Measurements from ENCODE around the gene DYDC1. TPM values are rescaled to one million over a fixed set of nuclear protein-coding genes. Genes with fewer than 3 reads are reported as not detected.

The DYDC1 gene
- total RNA-seq, 2 donors from 2014 or later: not detected

- DNase-seq (ENCODE audit: low spot score): no peak
- H3K9me3 ChIP-seq: no peaks in the 10 kb centered on the region
- no peak overlapping the region for H3K27ac ChIP-seq
- H3K4me1 ChIP-seq: no peaks in the 10 kb centered on the region
- no peak overlapping the region for H3K4me3 ChIP-seq
- H3K36me3 ChIP-seq: no peaks in the 10 kb centered on the region
- TF ChIP-seq CTCF (IDR thresholded peaks at IDR 0.05): no peak
- no peaks in the 10 kb centered on the region for H3K27me3 ChIP-seq
These were observed 67.7 kb downstream of the DYDC1 start for GRCh38 chr10:80288849-80289248.

Other genes with a start within 250 kb of the DYDC1 start
- gene PLAC9, start 224.0 kb downstream of the DYDC1 start, total RNA-seq: 10 to 100 TPM; 25.5 to 36.3 TPM
- gene ANXA11, start 151.2 kb downstream of the DYDC1 start, total RNA-seq: 100 to 1,000 TPM; 224 to 266 TPM
- not detected for gene MAT1A, start 67.1 kb downstream of the DYDC1 start, total RNA-seq
- gene DYDC2, start within 50 bp of the DYDC1 start, total RNA-seq: not detected
- gene PRXL2A, start 51.8 kb upstream of the DYDC1 start, total RNA-seq: 10 to 100 TPM; 42.8 to 81.2 TPM
- 10 to 100 TPM; 24.2 to 34.7 TPM for gene TSPAN14, start 97.6 kb upstream of the DYDC1 start, total RNA-seq
- gene SH2D4B, start 181.1 kb upstream of the DYDC1 start, total RNA-seq: under 1 TPM in 1 of 2 donors, not detected in 1; 0.12 TPM

Data from right atrium auricular region (tissue), 2 donors.